HCT116 (cell line): Measurements from ENCODE around the gene RPRD1B. TPM values are rescaled to one million over a fixed set of nuclear protein-coding genes. Genes with fewer than 3 reads are reported as not detected.

Experiments
- ATAC-seq: fragments of 200-7000 bp; cut with Tn5 transposase; 2 replicates; pipeline ENCODE4 v1.9.1; 2020; ENCODE audit warnings: mild to moderate bottlenecking, moderate library complexity
- BruUV-seq: library from RNA; stranded (reverse); fragments of 400-500 nt; replicated peaks from 2 replicates; lab custom pipeline; 2021; lab: Mats Ljungman, UMichigan
- CTCF ChIA-PET: fragments of 300-600 bp; sonication (Branson Sonifier 250); formaldehyde crosslinking; loops from one replicate; lab custom pipeline; 2021; ENCODE audit warnings: antibody characterized with exemption; lab: Charles Lee
- POLR2A ChIA-PET: fragments of 300-600, 350-600 bp; sonication (Branson Sonifier 250); formaldehyde crosslinking; loops from one replicate; lab custom pipeline; 2021; ENCODE audit warnings: antibody characterized with exemption; lab: Charles Lee
- RAD21 ChIA-PET, 2 experiments: fragments of 300-600 bp; sonication (Branson Sonifier 250); formaldehyde crosslinking; loops; one replicate each; lab custom pipeline; 2023; ENCODE audit warnings: low total read pairs in 2 of 2; ENCODE audit not compliant: uncharacterized antibody in 2 of 2, unreplicated experiment in 2 of 2, low non-redundant PET in 1 of 2; lab: Charles Lee
- DNase-seq: peaks from one replicate; pipeline ENCODE4 v3.0.0-alpha.2; 2010; ENCODE audit warnings: low read depth, low spot score
- H2AFZ ChIP-seq: fragments of 200-600 bp; shearing (Covaris generic), sonication (generic); 2 replicates; pipeline ENCODE4 v1.6.1; 2017; ENCODE audit warnings: low read depth, mixed run types, mixed read lengths, antibody characterized with exemption, low read length; ENCODE audit not compliant: poor library complexity, severe bottlenecking
- H3K27ac ChIP-seq: 2 replicates; pipeline ENCODE4 v1.5.1; 2012; ENCODE audit warnings: low read depth, low read length
- H3K27me3 ChIP-seq: fragments of 200-600 bp; sonication (generic); 2 replicates; pipeline ENCODE4 v1.6.1; 2016; ENCODE audit warnings: mixed run types, low read length, mixed read lengths; ENCODE audit not compliant: insufficient read depth
- H3K36me3 ChIP-seq, 2 experiments: fragments of 200-500 bp in 1 of 2; fragments of 200-600 bp in 1 of 2; sonication (Bioruptor generic) in 1 of 2; sonication (generic) in 1 of 2; 2 replicates each; pipeline versions ENCODE4 v1.5.1 to v1.6.1; 2014 to 2016; ENCODE audit warnings: low read length in 2 of 2, inconsistent platforms in 1 of 2, mixed read lengths in 1 of 2, mixed run types in 1 of 2; ENCODE audit not compliant: insufficient read depth in 2 of 2, control insufficient read depth in 1 of 2
- H3K4me1 ChIP-seq, 2 experiments: fragments of 200-600 bp in 1 of 2; sonication (generic) in 1 of 2; 2 replicates each; pipeline versions ENCODE4 v1.5.1 to v1.6.1; 2012 to 2017; ENCODE audit warnings: low read length in 2 of 2, inconsistent platforms in 1 of 2, mild to moderate bottlenecking in 1 of 2, mixed read lengths in 1 of 2, mixed run types in 1 of 2, moderate library complexity in 1 of 2; ENCODE audit not compliant: insufficient read depth in 2 of 2, control insufficient read depth in 1 of 2
- H3K4me2 ChIP-seq: fragments of 200-600 bp; sonication (generic); 2 replicates; pipeline ENCODE4 v1.6.1; 2017; ENCODE audit warnings: mixed run types, low read length, mixed read lengths
- H3K4me3 ChIP-seq, 2 experiments: fragments of 200-600 bp in 1 of 2; sonication (generic) in 1 of 2; replicated peaks in 1 of 2; 2 replicates each; pipeline ENCODE4 v1.5.1; 2011 to 2016; ENCODE audit warnings: low read length in 2 of 2, control low read depth in 1 of 2, low read depth in 1 of 2, mild to moderate bottlenecking in 1 of 2, mixed read lengths in 1 of 2, mixed run types in 1 of 2
- H3K79me2 ChIP-seq: fragments of 200-600 bp; sonication (generic); 2 replicates; pipeline ENCODE4 v1.6.1; 2017; ENCODE audit warnings: mild to moderate bottlenecking, mixed run types, low read length, moderate library complexity, mixed read lengths; ENCODE audit not compliant: insufficient read depth
- H3K9ac ChIP-seq: fragments of 200-600 bp; sonication (generic); 2 replicates; pipeline ENCODE4 v1.6.1; 2016; ENCODE audit warnings: low read length, mixed read lengths
- H3K9me2 ChIP-seq: fragments of 200-600 bp; sonication (generic), shearing (Covaris generic); 2 replicates; pipeline ENCODE4 v1.6.1; 2017; ENCODE audit warnings: mixed run types, mild to moderate bottlenecking, moderate library complexity; ENCODE audit not compliant: insufficient read depth
- H3K9me3 ChIP-seq, 2 experiments: fragments of 200-500 bp in 1 of 2; fragments of 200-600 bp in 1 of 2; sonication (Bioruptor generic) in 1 of 2; sonication (generic) in 1 of 2; 2 replicates each; pipeline ENCODE4 v1.6.1; 2014 to 2017; ENCODE audit warnings: low read length in 2 of 2, mixed read lengths in 2 of 2, inconsistent platforms in 1 of 2, low read depth in 1 of 2, mild to moderate bottlenecking in 1 of 2, mixed run types in 1 of 2, moderate library complexity in 1 of 2; ENCODE audit not compliant: control insufficient read depth in 1 of 2, insufficient read depth in 1 of 2
- H4K20me1 ChIP-seq: fragments of 200-600 bp; sonication (generic), shearing (Covaris generic); 2 replicates; pipeline ENCODE4 v1.6.1; 2017; ENCODE audit warnings: mixed run types, mild to moderate bottlenecking, moderate library complexity; ENCODE audit not compliant: insufficient read depth
- ATF3 ChIP-seq: IDR thresholded peaks from 2 replicates; pipeline ENCODE4 v1.6.1; 2012
- CBX3 ChIP-seq: IDR thresholded peaks from 2 replicates; pipeline ENCODE4 v1.6.1; 2012; ENCODE audit warnings: low read depth
- ELF1 ChIP-seq: IDR thresholded peaks from 2 replicates; pipeline ENCODE4 v1.6.1; 2012; ENCODE audit warnings: low read depth, borderline replicate concordance
- EZH2phosphoT487 ChIP-seq: fragments of 200-600 bp; IDR thresholded peaks from 2 replicates; pipeline ENCODE4 v1.6.1; 2018; ENCODE audit warnings: antibody characterized with exemption, borderline replicate concordance
- FOSL1 ChIP-seq: IDR thresholded peaks from 2 replicates; pipeline ENCODE4 v1.6.1; 2012; ENCODE audit warnings: low read depth
- JUND ChIP-seq: IDR thresholded peaks from 2 replicates; pipeline ENCODE4 v1.6.1; 2012
- POLR2A ChIP-seq: IDR thresholded peaks from 2 replicates; pipeline ENCODE4 v1.7.0; 2011; ENCODE audit warnings: borderline replicate concordance; ENCODE audit not compliant: insufficient read depth, insufficient read length; ENCODE audit errors: extremely low read depth
- RAD21 ChIP-seq: IDR thresholded peaks from 2 replicates; pipeline ENCODE4 v1.6.1; 2012; ENCODE audit warnings: low read depth, mild to moderate bottlenecking
- SIN3A ChIP-seq: IDR thresholded peaks from 2 replicates; pipeline ENCODE4 v1.6.1; 2012; ENCODE audit warnings: low read depth
- SP1 ChIP-seq: IDR thresholded peaks from 2 replicates; pipeline ENCODE4 v1.6.1; 2012; ENCODE audit warnings: low read depth
- SRF ChIP-seq: IDR thresholded peaks from 2 replicates; pipeline ENCODE4 v1.6.1; 2012; ENCODE audit warnings: low read depth
- TCF7L2 ChIP-seq: IDR thresholded peaks from 2 replicates; pipeline ENCODE4 v1.7.0; 2011; ENCODE audit warnings: borderline replicate concordance, inconsistent platforms; ENCODE audit not compliant: insufficient read depth, insufficient read length; ENCODE audit errors: extremely low read depth
- ZFX ChIP-seq: fragments of 450-650 bp; IDR thresholded peaks from 2 replicates; pipeline ENCODE4 v1.6.1; 2017
- intact Hi-C: fragments of 100-400 bp; cut with micrococcal nuclease; formaldehyde crosslinking; loops from 2 replicates; pipeline ENCODE4 v1.10.0; 2022
- total RNA-seq: library from RNA; stranded (reverse); gene quantifications from one replicate; pipeline ENCODE4 v1.2.1, GENCODE V29; 2021; ENCODE audit not compliant: unreplicated experiment
- TF ChIP-seq, protein P1 (sequence below): IDR thresholded peaks from 2 replicates; pipeline ENCODE4 v1.6.1; 2012

The RPRD1B gene
- total RNA-seq, 1 experiment from 2014 or later = 30.7 TPM

DNA sequence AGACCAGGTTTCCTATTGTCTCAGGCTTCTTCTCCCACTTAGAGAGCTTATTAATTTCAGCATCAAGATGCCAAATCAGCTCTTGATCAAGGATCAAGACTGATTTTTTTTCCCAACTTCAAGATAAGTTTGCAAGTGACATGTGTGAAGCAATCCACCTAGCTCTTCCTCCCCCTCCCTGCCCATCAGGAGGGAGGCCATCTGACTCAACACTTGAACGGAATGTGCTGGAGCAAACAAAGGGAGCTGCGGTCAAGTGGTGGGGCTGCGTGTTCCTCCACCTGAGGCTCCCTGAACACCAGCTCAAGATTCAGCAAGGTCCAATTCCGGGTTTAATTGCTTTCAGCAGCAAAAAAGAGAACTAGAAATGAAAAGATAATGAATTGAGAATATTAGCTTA is 39.0 kb upstream of the RPRD1B start:
- H3K9ac ChIP-seq = no peak overlapping the region
- CTCF ChIA-PET = interaction anchor here (2.4 kb wide), 1 partner anchor 430 kb away, joined by 9 read pairs; no protein-coding TSS in a partner anchor
- H3K9me3 ChIP-seq = no peaks in the 10 kb centered on the region
- RAD21 ChIA-PET = no interaction called here
- no peak for DNase-seq
- no peak overlapping the region for H3K4me3 ChIP-seq
- intact Hi-C loops = no loop called here
- H3K79me2 ChIP-seq = no peaks in the 10 kb centered on the region
- no peaks in the 10 kb centered on the region for H4K20me1 ChIP-seq
- TF ChIP-seq SIN3A (no peak), POLR2A (no peak), EZH2phosphoT487 (no peak), RAD21 (no peak), JUND (no peak), ZFX (no peak), FOSL1 (no peak)
- H3K4me1 ChIP-seq = 0 out of 4 replicates have a peak, but pooled peaks cover 0 to 3% of the 10 kb centered on the region in 2 experiments
- H3K4me2 ChIP-seq = no peak overlapping the region
- no peaks in the 10 kb centered on the region for H3K27me3 ChIP-seq
- BruUV-seq = no TSS peak
- POLR2A ChIA-PET = no interaction called here
- no peak overlapping the region for H2AFZ ChIP-seq
- no peak overlapping the region for H3K27ac ChIP-seq
- H3K9me2 ChIP-seq = no peaks in the 10 kb centered on the region
- ATAC-seq = no peak
- H3K36me3 ChIP-seq = peaks cover 43 to 48% of the 10 kb centered on the region in 2 experiments

- H3K79me2 ChIP-seq = no peaks in the 10 kb centered on the region
- RAD21 ChIA-PET = no interaction called here
- H3K9me3 ChIP-seq = no peaks in the 10 kb centered on the region
- no TSS peak for BruUV-seq
- no peak overlapping the region for H3K27ac ChIP-seq
- no peak overlapping the region for H2AFZ ChIP-seq
- POLR2A ChIA-PET = no interaction called here
- no peak overlapping the region for H3K4me3 ChIP-seq
- TF ChIP-seq ELF1 (no peak), ATF3 (no peak), SP1 (no peak), SRF (no peak), TCF7L2 (no peak), CBX3 (no peak), FOSL1 (no peak), POLR2A (no peak)
- TF ChIP-seq, protein P1, sequence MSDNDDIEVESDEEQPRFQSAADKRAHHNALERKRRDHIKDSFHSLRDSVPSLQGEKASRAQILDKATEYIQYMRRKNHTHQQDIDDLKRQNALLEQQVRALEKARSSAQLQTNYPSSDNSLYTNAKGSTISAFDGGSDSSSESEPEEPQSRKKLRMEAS = no peak
- TF ChIP-seq, all 23 proteins: peak for 0
- DNase-seq = no peak
- Histone ChIP-seq H3K9ac (no peak overlapping the region), H4K20me1 (no peaks in the 10 kb centered on the region), H3K4me2 (no peak overlapping the region), H3K4me1 (0 out of 4 replicates have a peak, but pooled peaks cover 0 to 3% of the 10 kb centered on the region in 2 experiments), H3K36me3 (peaks cover 46 to 52% of the 10 kb centered on the region in 2 experiments), H3K9me2 (no peaks in the 10 kb centered on the region), H3K27me3 (no peaks in the 10 kb centered on the region)
- CTCF ChIA-PET = interaction anchor here (0.9 to 2.4 kb wide), 2 partner anchors 9 to 432 kb away, joined by 3 to 9 read pairs; no protein-coding TSS in a partner anchor
- ATAC-seq = no peak
- intact Hi-C loops = no loop called here
These were observed 37.5 kb upstream of the RPRD1B start for GRCh38 chr20:37995856-37996605.
